IPS-11a (cell line): ENCODE results near the gene U2AF1.
"Not testable (repeated sequence)": the region's sequence is repeated elsewhere in the genome, so short reads cannot be mapped to it uniquely, and the experiment has no call there.

Experiments used
- H3K4me3 ChIP-seq: one replicate; pipeline ENCODE4 v1.5.1; 2013; ENCODE audit warnings: low read depth, low read length, control low read depth

Gene U2AF1, protein sequence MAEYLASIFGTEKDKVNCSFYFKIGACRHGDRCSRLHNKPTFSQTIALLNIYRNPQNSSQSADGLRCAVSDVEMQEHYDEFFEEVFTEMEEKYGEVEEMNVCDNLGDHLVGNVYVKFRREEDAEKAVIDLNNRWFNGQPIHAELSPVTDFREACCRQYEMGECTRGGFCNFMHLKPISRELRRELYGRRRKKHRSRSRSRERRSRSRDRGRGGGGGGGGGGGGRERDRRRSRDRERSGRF

GRCh38 chr21:43106965-43107793 lies at the start of gene U2AF1:
Gene U2AF1, minus strand, starts transcription at chr21:43107570. Its CDS starts 76 bp downstream, at chr21:43107494.
- H3K4me3 ChIP-seq, result peak within 1 kb of the TSS; percentile 45

GRCh38 chr21:43153601-43154000 lies 46.2 kb upstream of the U2AF1 start:
- not testable (repeated sequence) for H3K4me3 ChIP-seq

DNA sequence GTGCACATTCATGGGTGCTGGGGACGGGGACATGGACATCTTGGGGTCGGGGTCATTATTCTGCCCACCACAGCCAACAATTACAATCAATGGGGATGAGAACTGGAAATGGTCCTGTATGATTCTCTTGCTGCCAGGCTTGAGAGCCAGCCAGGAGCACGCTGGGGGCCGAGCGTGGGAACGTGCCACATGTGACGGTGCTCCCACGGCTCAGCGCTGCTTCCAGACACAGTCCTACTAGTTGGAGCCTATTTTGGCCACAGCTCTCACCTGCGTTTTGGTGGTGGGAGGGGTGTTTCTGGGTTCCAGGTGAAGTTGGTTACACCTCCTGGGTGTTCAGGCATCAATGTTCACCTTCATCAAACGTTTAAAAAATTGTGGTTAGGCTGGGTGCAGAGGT lies 42.0 kb upstream of the U2AF1 start:
- not testable (repeated sequence) for H3K4me3 ChIP-seq

DNA sequence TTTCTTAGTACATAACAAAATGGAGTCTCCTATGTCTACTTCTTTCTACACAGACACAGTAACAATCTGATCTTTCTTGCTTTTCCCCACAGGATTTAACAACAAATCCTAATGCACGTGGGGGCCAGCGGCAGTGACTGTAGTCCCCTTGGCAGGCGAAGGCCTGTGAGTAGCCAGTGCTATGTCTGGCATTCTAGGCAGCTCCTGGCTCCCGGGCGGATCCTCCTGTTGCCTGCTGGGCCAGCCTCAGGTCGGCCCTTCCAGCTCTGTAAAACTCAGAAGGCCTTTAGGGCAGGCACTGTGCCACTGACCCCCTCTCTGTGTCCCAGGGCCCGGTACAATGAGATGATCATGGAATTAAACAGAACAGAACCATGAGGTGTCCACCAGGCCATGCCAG lies 40.6 kb upstream of the U2AF1 start:
- H3K4me3 ChIP-seq, result not testable (repeated sequence)

DNA sequence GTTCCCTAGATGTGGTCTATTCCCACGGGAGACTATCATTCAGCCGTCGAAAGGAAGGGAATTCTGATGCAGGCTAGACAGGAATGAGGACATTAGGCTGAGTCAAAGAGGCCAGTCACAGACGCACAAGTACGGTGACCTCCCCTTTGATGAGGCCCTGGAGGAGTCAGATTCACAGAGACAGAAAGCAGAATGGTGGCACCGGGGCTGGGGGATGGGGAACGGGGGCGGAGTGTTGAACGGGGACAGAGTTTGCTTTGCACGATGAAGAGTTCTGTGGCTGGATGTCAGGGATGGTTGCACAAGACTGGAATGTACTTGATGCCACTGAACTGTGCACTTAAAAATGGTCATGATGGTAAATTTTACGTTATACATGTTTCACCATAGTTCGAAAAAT lies 39.3 kb upstream of the U2AF1 start:
- H3K4me3 ChIP-seq, result not testable (repeated sequence)

GRCh38 chr21:43141407-43141806 lies 34.0 kb upstream of the U2AF1 start:
- H3K4me3 ChIP-seq, result not testable (repeated sequence)

GRCh38 chr21:43138944-43139343 lies 31.6 kb upstream of the U2AF1 start:
- not testable (repeated sequence) for H3K4me3 ChIP-seq

DNA sequence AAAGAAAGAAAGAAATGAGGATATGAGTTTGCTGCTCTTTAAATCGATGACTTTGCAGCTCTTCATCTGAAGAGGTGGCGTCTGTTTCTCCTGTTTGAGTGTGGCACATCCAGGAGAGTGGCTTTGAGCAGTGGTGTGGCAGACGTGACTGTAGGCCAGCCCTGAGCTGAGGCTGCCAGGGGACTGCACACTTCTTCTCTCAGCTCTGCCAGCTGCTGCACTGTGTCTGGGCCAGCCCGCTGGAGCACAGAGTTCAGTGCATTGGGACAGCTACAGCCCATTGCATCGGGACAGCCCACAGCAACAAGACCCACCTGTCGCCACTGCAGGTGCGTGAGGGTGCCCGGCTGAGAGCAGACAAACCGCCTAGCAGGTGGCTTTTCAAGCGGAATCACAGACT lies 27.1 kb upstream of the U2AF1 start:
- not testable (repeated sequence) for H3K4me3 ChIP-seq

- H3K4me3 ChIP-seq, result not testable (repeated sequence)
Observed at GRCh38 chr21:43130094-43130493, 22.7 kb upstream of the U2AF1 start.

DNA sequence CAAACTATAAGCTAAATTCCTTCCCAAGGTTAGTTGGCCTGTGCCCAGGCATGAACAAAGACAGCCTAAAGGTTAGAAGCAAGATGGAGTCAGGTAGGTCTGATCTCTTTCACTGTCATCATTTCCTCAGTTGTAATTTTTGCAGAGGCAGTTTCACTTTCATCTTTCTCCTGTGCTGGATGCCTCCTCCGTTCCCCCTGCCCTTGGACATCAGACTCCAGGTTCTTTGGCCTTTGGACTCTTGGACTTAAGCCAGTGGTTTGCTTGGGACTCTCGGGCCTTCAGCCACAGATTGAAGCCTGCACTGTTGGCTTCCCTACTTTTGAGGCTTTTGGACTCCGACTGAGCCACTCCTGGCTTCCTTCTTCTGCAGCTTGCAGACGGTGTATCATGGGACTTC lies 8.6 kb upstream of the U2AF1 start:
- H3K4me3 ChIP-seq, result not testable (repeated sequence)

GRCh38 chr21:43114483-43114882 lies 7.1 kb upstream of the U2AF1 start:
- H3K4me3 ChIP-seq, result not testable (repeated sequence)

- H3K4me3 ChIP-seq, result not testable (repeated sequence)
Observed at GRCh38 chr21:43109006-43109405, 1.6 kb upstream of the U2AF1 start.

DNA sequence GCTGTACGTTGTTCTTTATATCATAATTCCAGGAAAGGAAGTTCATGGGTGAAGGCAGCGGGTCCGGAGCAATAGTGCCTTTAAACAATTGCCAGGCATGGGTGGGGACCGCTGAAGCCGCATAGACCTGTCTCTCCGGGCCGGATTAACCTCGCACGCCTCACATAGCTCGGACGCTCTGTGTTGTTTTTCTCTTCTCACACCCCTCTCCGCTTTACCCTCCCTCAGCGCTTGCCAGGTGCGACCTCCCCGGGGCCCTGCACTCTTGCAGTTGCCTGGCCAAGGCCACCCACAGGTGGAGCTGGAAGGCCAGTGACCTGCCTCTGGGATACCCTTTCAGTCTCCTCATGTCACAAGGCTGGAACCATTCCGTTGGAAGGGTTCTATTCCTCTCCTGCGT lies 807 bp upstream of the U2AF1 start:
- not testable (repeated sequence) for H3K4me3 ChIP-seq

DNA sequence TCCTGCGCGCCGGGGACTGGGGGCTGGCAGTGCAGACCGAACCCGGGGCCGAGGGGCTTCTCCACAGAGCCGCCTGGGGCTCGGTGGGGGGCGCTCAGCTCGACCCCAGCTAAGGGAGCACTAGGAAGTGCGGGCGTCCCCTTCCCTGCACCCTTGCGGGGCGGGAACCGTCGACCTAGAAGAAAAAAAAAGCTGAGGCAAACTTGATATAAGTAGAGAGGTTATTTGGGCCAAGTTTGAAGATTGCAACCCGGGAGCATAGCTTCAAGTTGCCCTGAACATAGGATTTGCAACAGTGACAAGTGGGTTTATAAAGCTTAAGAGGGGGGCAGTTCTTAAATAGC lies 396 bp upstream of the U2AF1 start:
- not testable (repeated sequence) for H3K4me3 ChIP-seq

- H3K4me3 ChIP-seq, result not testable (repeated sequence)
Observed at GRCh38 chr21:43104642-43105041, 2.7 kb downstream of the U2AF1 start.

- not testable (repeated sequence) for H3K4me3 ChIP-seq
Observed at GRCh38 chr21:43102281-43102680, 5.1 kb downstream of the U2AF1 start.

DNA sequence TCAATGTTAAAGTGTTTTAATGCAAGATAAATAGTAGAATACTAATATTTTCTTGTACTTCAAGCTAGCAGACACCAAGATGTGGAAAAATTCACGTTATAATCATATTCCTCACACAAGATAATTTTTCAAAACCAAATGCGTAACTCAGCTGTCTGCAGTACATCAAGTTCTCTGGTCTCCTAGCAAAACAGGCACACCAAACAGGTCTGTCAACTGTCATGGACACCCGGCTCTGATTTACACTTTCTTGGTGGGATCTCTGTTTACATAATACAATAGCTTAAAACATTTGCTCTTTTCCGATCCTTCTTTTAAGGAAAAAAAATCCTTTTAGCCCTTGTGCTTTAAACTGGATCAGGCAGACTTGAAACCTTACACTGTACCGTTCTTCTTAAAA lies 5.7 kb downstream of the U2AF1 start:
- not testable (repeated sequence) for H3K4me3 ChIP-seq

DNA sequence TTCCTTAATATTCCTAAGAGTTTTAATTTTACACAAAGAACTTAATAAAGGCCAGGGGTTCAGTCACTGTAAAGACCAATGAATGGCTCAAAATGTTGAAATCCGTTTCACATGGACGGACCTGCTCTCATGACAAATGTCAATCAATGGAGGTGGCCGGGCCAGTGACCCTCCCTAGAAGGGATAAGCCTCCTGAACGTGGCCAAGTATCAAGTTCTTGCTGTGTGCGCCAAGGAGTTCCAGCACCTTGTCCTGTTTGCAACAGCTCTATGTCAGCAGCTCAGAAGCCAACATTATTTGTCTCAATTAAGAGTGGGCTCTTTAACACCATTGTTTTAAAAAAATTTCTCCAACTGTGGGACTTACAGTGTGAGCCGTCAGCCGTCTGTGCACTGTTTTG lies 6.4 kb downstream of the U2AF1 start:
- not testable (repeated sequence) for H3K4me3 ChIP-seq

DNA sequence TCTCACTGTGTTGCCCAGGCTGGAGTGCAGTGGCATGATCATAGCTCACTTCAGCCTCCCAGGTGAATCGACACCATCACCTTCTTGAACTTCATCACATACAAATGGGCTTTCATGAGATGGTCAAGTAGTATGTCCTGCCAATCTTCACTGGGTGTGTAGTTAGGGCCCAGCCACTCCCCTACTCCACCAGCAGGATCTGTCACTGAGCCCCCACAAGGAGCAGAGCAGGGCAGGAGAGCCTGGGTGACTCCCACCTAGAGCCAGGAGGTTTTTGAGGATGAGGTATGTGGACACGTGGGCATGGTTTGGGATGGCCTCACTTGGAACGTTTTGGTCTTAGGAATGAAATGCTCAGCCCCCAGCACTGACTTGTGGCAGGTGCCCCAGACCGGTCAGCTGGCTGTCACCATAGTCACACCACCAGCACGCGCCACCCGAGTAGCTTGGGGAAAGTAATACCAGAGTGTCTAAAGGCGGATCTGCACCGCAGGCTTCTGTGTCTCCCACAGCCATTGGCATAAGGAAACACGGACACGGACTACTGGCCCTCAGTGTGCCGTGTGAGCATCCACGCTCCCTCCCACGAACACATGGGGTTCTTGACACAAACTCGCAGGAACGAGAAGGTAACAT lies 15.3 kb downstream of the U2AF1 start:
- not testable (repeated sequence) for H3K4me3 ChIP-seq

- not testable (repeated sequence) for H3K4me3 ChIP-seq
Observed at GRCh38 chr21:43090947-43091346, 16.4 kb downstream of the U2AF1 start.

DNA sequence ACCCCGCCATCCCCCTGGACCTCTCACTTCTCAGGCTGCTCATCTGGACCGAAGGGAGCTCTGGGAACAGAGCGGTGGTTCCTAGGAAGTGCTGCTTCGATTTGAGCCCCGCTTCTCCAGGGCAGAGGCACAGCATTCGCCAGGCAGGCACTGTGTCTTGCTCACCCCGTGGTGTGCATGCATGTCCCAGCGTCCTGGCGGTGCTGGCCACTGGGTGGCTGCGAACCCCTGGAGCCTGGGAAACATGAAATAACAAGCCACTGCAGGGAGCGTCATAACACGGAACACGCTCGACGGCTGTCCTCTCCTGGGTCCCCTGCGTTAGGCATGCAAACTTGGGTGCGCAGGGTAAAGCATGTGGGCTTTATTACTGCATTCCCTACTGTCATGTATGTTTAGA lies 17.9 kb downstream of the U2AF1 start:
- not testable (repeated sequence) for H3K4me3 ChIP-seq
